GM18505 (cell line): ENCODE measurements around the gene KLK14.

Experiments
- ATAC-seq: cut with Tn5 transposase; IDR thresholded peaks from one replicate; pipeline ENCODE4 v1.9.1; 2021; ENCODE audit not compliant: unreplicated experiment
- POLR2A ChIP-seq: IDR thresholded peaks from 4 replicates; pipeline ENCODE4 v1.6.1; 2011; ENCODE audit warnings: borderline replicate concordance; ENCODE audit not compliant: insufficient read depth, insufficient read length; ENCODE audit errors: extremely low read depth

The KLK14 gene

DNA sequence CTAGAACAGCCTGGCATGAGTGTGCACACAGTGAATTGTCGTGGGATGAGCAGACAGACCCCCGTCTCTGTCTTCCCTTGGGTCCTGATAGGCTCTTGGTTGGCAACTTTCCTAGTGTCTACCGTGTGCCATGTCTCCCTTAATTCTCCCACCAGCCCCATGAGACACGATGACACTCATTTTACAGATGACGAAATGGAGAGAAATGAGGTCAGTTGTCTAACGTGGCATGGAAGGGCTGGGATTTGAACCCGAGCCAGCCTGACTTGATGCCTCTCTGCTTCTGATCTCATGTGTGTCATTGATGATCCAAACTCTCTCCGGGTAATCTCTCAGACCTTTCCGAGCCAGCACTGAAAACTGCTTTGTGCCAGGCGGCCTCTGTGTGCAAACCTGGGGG lies 8.4 kb upstream of the KLK14 start:
- no peak for ATAC-seq
- TF ChIP-seq POLR2A, result no peak

DNA sequence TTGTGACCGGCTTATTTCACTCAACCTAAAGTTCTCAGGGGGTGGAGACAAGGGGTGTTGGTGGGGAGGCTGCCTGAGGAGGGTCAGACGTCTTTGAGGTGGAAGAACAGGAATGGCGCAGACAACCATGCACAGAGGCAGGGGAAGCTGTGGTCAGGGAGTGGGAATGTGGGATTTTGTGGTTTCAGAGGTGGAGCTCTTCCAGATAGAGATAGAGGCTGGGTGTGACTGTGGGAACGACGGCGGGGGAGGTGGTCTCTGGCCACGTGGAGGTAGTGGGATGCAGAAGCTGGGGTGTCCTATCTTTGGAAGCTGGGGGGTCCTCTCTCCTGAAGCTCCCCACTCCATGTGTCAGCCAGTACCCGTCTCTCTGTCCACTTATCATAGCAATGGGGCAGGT lies 7.8 kb upstream of the KLK14 start:
- ATAC-seq, result no peak
- no peak for TF ChIP-seq POLR2A

GRCh38 chr19:51089786-51090185 lies 7.1 kb upstream of the KLK14 start:
- TF ChIP-seq POLR2A, result no peak
- ATAC-seq, result no peak

- TF ChIP-seq POLR2A, result no peak
- no peak for ATAC-seq
Observed at GRCh38 chr19:51086153-51086850, 3.6 kb upstream of the KLK14 start.

- ATAC-seq, result no peak
Observed at GRCh38 chr19:51084505-51084904, 1.8 kb upstream of the KLK14 start.

DNA sequence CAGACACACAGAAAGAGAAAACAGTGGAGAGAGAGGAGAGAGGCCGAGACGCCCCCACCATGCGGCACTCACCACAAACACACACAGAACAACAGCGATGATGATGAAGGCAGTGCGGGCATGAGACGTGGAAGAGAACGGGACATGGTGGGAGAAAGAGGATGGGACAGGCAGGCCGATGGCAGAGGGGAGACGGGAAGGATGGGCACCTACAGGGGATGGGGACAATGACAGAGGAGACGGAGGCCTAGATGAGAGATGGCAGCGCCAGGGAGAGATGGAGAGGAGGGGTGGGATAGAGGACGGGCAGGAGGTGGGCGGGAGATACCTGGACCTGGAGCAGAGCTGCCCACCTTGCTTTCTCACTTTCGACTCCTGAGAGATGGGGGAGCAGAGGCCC lies 1.1 kb upstream of the KLK14 start:
- TF ChIP-seq POLR2A, result no peak
- no peak for ATAC-seq

More at GRCh38 chr19:51084505-51084904, 1.8 kb upstream of the KLK14 start:
- TF ChIP-seq POLR2A, result no peak

GRCh38 chr19:51083181-51083580 lies 494 bp upstream of the KLK14 start:
- ATAC-seq, result no peak
- no peak for TF ChIP-seq POLR2A

GRCh38 chr19:51081476-51081875 lies 1.2 kb downstream of the KLK14 start:
- TF ChIP-seq POLR2A, result no peak
- no peak for ATAC-seq

DNA sequence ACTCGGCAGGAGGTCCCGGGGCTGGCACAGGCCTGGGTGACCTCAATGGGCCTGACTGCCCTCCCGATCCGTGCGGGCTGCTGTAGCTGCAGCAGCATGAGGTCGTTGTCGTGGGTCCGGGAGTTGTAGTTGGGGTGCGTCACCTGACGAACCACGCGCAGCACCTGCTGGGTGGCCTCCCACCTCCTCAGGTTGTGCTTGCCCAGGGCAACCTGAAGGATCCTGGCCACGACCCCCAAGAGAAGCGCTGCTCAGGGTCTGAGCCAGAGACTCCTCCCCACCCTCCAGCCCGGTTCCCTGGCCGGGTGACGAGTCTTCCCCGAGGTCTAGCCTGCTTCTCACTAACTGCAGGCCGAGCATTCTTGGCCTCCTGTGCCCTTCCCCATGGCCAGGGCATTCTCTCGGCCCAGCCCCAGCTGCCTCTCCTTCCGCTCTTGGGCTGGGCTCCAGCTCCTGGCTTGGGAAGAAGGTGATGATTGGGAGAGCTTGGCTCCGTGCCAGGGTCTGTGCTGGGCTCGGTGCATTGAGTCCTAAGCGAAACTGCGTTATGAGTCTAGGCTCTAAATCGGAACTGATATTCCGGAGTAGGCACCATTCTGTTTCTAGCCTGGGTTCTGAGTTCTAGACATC lies 3.1 kb downstream of the KLK14 start:
- TF ChIP-seq POLR2A, result no peak
- ATAC-seq, result no peak

DNA sequence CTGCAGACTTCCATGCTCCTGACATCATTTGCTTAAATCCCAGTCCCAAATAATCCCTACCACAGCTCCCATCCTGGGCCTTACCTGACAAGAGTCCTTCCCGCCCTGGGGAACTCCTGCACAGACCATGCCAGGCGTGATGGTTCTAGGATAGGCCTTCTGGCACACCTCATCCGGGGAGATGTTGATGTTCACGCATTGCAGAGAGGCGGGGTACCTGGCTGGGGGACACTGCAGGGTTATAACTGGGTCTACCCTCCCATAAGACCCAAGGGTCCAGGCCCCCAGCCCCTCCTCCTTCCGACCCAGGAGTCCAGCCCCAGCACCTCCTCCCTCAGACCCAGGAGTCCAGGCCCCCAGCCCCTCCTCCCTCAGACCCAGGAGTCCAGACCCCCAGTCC lies 4.0 kb downstream of the KLK14 start:
- no peak for TF ChIP-seq POLR2A
- no peak for ATAC-seq

DNA sequence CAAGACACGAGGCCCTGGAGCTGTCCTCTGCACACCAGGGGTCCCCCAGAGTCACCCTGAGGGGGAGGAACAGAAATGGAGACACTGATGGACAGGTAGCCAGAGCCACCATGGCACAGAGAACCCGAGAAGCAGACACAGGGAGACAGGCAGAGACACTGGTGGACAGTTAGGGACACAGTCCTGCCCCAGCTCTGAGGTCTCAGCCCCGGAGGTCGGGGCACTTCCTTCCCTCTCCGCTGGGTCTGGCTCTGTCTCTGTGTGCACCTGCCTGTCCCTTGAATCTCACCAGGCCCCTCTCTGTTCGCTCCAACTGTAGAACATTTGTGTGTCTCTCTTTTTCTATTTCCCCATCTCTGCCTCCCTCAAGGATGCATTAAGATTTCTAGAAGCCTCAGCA lies 4.6 kb downstream of the KLK14 start:
- TF ChIP-seq POLR2A, result no peak

DNA sequence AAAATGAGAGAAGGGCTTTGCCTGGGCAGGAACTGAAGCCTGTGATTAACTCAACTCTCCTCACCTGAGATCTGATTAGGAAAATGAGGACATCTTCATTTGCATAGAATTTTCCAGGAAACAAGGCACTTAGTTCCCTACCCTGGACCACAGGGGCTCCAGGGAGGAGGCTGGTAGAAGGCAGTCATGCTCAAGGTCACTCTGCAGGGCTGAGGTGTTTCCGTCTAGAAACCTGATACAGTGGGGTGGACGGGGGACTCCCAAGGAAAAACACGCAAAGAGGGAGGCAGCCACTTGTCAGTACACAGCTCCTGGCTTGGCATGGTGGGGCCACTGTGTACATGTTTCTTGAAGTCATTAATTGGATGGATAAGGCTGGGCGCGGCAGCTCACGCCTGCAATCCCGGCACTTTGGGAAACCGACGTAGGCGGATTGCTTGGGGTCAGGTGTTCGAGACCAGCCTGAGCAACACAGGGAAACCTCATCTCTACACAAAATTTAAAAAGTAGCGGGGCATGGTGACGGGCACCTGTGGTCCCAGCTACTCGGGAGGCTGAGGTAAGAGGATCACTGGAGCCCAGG lies 6.0 kb downstream of the KLK14 start:
- TF ChIP-seq POLR2A, result no peak
- no peak for ATAC-seq

More for the DNA sequence above, 4.6 kb downstream of the KLK14 start:
- no peak for ATAC-seq

- no peak for TF ChIP-seq POLR2A
- no peak for ATAC-seq
Observed at GRCh38 chr19:51075998-51076397, 6.7 kb downstream of the KLK14 start.

DNA sequence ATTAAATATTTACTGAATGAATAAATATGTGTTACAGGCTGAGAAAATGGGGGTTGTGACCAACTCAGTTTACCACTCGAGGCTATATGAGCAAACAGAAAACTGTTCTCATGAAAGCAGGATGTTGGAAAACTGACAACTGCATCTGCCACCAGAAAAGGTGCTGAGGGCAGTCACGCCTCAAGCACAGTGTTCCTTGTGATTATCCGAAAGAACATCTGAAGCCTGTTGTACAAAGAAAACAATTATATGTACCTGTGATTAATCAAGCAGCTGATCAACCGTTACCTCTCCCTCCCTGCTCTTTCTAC lies 11.6 kb downstream of the KLK14 start:
- TF ChIP-seq POLR2A, result no peak
- no peak for ATAC-seq
